MM.1S (cell line): ENCODE measurements around the gene MAD1L1.

Experiments
- DNase-seq: peaks from one replicate; pipeline ENCODE4 v3.0.0-alpha.2; 2015
- H2AFZ ChIP-seq: fragments of 300-600 bp; sonication (generic); 2 replicates; pipeline ENCODE4 v1.6.0; 2016; ENCODE audit warnings: antibody characterized with exemption, low read length
- H3F3A ChIP-seq: fragments of 300-600 bp; sonication (generic); 2 replicates; pipeline ENCODE4 v1.6.1; 2016; ENCODE audit warnings: mild to moderate bottlenecking, antibody characterized with exemption, low read length, moderate library complexity, mixed read lengths; ENCODE audit not compliant: insufficient read depth
- H3K27ac ChIP-seq: fragments of 300-600 bp; sonication (generic); 2 replicates; pipeline ENCODE4 v1.5.1; 2016; ENCODE audit warnings: mild to moderate bottlenecking, low read length
- H3K27me3 ChIP-seq: fragments of 300-600 bp; sonication (generic); replicated peaks from 2 replicates; pipeline ENCODE4 v1.6.0; 2016; ENCODE audit warnings: low read length; ENCODE audit not compliant: insufficient read depth
- H3K36me3 ChIP-seq: fragments of 300-600 bp; sonication (generic); replicated peaks from 2 replicates; pipeline ENCODE4 v1.6.1; 2016; ENCODE audit warnings: mild to moderate bottlenecking, low read length, mixed read lengths; ENCODE audit not compliant: insufficient read depth
- H3K4me1 ChIP-seq: fragments of 300-600 bp; sonication (generic); 2 replicates; pipeline ENCODE4 v1.6.1; 2016; ENCODE audit warnings: low read length, mixed read lengths
- H3K4me2 ChIP-seq: fragments of 300-600 bp; sonication (generic); 2 replicates; pipeline ENCODE4 v1.6.0; 2016; ENCODE audit warnings: low read depth, low read length
- H3K4me3 ChIP-seq: fragments of 300-600 bp; sonication (generic); 2 replicates; pipeline ENCODE4 v1.5.1; 2016; ENCODE audit warnings: low read length, mixed read lengths
- H3K79me2 ChIP-seq: fragments of 300-600 bp; sonication (generic); 2 replicates; pipeline ENCODE4 v1.6.1; 2016; ENCODE audit warnings: mixed run types, low read length, mixed read lengths
- H3K9ac ChIP-seq: fragments of 300-600 bp; sonication (generic); 2 replicates; pipeline ENCODE4 v1.6.1; 2016; ENCODE audit warnings: low read length, mixed read lengths
- H3K9me2 ChIP-seq: fragments of 300-600 bp; sonication (generic); replicated peaks from 2 replicates; pipeline ENCODE4 v1.6.1; 2016; ENCODE audit warnings: mild to moderate bottlenecking, low read length, mixed read lengths; ENCODE audit not compliant: insufficient read depth
- H3K9me3 ChIP-seq: fragments of 300-600 bp; sonication (generic); replicated peaks from 2 replicates; pipeline ENCODE4 v1.6.1; 2016; ENCODE audit warnings: mild to moderate bottlenecking, low read length, mixed read lengths; ENCODE audit not compliant: insufficient read depth
- H4K20me1 ChIP-seq: fragments of 300-600 bp; sonication (generic); 2 replicates; pipeline ENCODE4 v1.6.1; 2016; ENCODE audit warnings: mild to moderate bottlenecking, low read length, moderate library complexity, mixed read lengths; ENCODE audit not compliant: insufficient read depth
- EZH2 ChIP-seq: fragments of 300-600 bp; sonication (generic); optimal IDR thresholded peaks from 2 replicates; pipeline ENCODE3; 2017; ENCODE audit warnings: low read depth, mild to moderate bottlenecking, antibody characterized with exemption, low read length, mixed read lengths
- EZH2phosphoT487 ChIP-seq: fragments of 300-600 bp; sonication (generic); IDR thresholded peaks from 2 replicates; pipeline ENCODE4 v1.6.1; 2018; ENCODE audit warnings: antibody characterized with exemption, low read length
- TF ChIP-seq, protein P1 (sequence below): fragments of 300-600 bp; sonication (generic); IDR thresholded peaks from 2 replicates; pipeline ENCODE4 v1.5.1; 2016; ENCODE audit warnings: antibody characterized with exemption, low read length, mixed read lengths

Gene MAD1L1

DNA sequence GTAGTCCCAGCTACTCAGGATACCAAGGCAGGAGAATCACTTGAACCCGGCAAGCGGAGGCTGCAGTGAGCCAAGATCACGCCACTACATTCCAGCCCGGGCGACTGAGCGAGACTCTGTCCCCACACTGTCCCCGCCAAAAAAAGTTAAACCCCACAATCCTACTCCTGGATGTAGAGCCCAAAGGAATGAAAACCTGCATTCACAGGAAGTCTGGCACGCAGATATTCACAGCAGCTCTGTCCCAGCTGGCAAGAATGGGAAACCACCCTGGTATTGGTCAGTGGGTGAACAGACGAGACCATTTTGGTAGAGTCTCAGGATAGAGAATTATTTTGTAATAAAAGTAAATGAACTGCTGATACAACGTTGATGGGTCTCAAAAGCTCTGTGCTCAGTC lies 225.2 kb downstream of the MAD1L1 start:
- Histone ChIP-seq H3K4me1 (no peaks in the 10 kb centered on the region), H2AFZ (no peak overlapping the region), H3K9me3 (no peaks in the 10 kb centered on the region), H3K79me2 (no peaks in the 10 kb centered on the region), H3K9me2 (no peaks in the 10 kb centered on the region), H3K36me3 (no peaks in the 10 kb centered on the region), H3K4me3 (no peak overlapping the region), H3K27me3 (no peaks in the 10 kb centered on the region), H4K20me1 (no peaks in the 10 kb centered on the region), H3K27ac (no peak overlapping the region), H3F3A (no peaks in the 10 kb centered on the region), H3K4me2 (no peak overlapping the region), H3K9ac (no peak overlapping the region)
- TF ChIP-seq, protein P1, sequence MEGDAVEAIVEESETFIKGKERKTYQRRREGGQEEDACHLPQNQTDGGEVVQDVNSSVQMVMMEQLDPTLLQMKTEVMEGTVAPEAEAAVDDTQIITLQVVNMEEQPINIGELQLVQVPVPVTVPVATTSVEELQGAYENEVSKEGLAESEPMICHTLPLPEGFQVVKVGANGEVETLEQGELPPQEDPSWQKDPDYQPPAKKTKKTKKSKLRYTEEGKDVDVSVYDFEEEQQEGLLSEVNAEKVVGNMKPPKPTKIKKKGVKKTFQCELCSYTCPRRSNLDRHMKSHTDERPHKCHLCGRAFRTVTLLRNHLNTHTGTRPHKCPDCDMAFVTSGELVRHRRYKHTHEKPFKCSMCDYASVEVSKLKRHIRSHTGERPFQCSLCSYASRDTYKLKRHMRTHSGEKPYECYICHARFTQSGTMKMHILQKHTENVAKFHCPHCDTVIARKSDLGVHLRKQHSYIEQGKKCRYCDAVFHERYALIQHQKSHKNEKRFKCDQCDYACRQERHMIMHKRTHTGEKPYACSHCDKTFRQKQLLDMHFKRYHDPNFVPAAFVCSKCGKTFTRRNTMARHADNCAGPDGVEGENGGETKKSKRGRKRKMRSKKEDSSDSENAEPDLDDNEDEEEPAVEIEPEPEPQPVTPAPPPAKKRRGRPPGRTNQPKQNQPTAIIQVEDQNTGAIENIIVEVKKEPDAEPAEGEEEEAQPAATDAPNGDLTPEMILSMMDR, result no peak
- DNase-seq, result no peak

DNA sequence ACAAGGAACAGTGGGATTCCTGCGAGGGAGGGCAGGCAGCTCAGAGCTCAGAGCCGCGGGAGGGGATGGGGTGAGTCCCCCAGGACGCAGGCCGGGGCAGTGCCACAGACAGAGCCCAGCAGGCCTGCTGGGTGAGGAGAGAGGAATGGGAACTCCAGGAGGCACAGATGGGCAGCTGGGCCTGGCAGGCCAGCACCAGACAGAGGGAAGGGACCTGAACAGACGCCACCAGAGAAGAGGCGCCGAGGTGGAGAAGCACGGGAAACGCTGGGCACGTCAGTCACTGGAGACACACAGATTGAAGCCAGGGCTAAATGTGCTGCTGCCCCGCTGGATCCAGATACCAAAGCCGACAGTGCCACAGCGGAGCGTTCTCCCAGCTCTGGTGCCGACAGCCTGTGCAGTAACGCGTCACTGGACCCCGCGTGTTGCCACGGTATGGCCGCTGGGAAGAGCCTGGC lies 225.8 kb downstream of the MAD1L1 start:
- H3K36me3 ChIP-seq, result no peaks in the 10 kb centered on the region
- H3K4me2 ChIP-seq, result no peak overlapping the region
- no peaks in the 10 kb centered on the region for H3K79me2 ChIP-seq
- no peaks in the 10 kb centered on the region for H3F3A ChIP-seq
- H4K20me1 ChIP-seq, result no peaks in the 10 kb centered on the region
- no peak overlapping the region for H3K9ac ChIP-seq
- H3K9me2 ChIP-seq, result no peaks in the 10 kb centered on the region
- H3K27me3 ChIP-seq, result no peaks in the 10 kb centered on the region
- H3K4me3 ChIP-seq, result no peak overlapping the region
- no peaks in the 10 kb centered on the region for H3K9me3 ChIP-seq
- H3K27ac ChIP-seq, result no peak overlapping the region
- H3K4me1 ChIP-seq, result no peaks in the 10 kb centered on the region
- no peak for DNase-seq
- no peak overlapping the region for H2AFZ ChIP-seq
- TF ChIP-seq, protein P1, result no peak
- TF ChIP-seq EZH2 (no peak), EZH2phosphoT487 (no peak)

DNA sequence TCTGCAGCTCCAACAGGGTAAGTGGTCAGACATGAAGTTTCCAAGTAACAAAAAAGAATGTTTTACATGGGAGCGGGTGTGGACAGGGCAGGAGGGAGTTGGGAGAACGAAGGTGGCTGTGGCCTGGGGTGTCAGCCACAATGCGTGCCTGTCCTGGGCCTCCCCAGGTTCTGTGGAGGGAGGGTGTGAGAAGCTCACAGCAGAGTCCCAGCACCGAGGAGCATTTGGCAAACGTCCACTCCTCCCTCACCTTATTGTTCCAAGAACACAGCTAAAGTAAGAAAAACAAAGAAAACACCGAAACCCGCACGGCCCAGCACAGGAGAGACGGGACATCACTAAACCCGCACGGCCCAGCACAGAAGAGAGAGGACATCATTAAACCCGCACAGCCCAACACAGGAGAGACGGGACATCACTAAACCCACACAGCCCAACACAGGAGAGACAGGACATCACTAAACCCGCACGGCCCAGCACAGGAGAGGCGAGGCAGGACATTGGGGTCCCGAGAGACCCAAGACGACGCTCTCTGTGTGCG lies 226.4 kb downstream of the MAD1L1 start:
- Histone ChIP-seq H3K9me3 (no peaks in the 10 kb centered on the region), H3K9ac (no peak overlapping the region), H3K36me3 (no peaks in the 10 kb centered on the region), H3K9me2 (no peaks in the 10 kb centered on the region), H3K79me2 (no peaks in the 10 kb centered on the region), H2AFZ (no peak overlapping the region), H3F3A (no peaks in the 10 kb centered on the region), H3K4me3 (no peak overlapping the region), H3K27ac (no peak overlapping the region), H3K27me3 (no peaks in the 10 kb centered on the region), H3K4me2 (no peak overlapping the region), H4K20me1 (no peaks in the 10 kb centered on the region), H3K4me1 (no peaks in the 10 kb centered on the region)
- TF ChIP-seq, protein P1, result no peak
- TF ChIP-seq EZH2phosphoT487, result no peak
- no peak for TF ChIP-seq EZH2
- DNase-seq, result no peak
